HepG2 (cell line): ENCODE results near the gene NR1H3. TPM values are rescaled to one million over a fixed set of nuclear protein-coding genes. Genes with fewer than 3 reads are reported as not detected.

Experiments
- KAT2B ChIP-seq: fragments of 150-350 bp; IDR thresholded peaks from 2 replicates; pipeline ENCODE4 v1.6.1; 2014; ENCODE audit warnings: low read depth, low read length, borderline replicate concordance
- MTF2 ChIP-seq: sonication (generic); formaldehyde crosslinking; IDR thresholded peaks from 2 replicates; pipeline ENCODE4 v1.5.0; 2020; ENCODE audit warnings: missing genetic modification reagents, borderline replicate concordance
- NFE2L2 ChIP-seq: fragments of 150-350 bp; IDR thresholded peaks from 2 replicates; pipeline ENCODE4 v1.6.1; 2014; ENCODE audit warnings: low read length
- NFKB2 ChIP-seq: sonication (generic); formaldehyde crosslinking; IDR thresholded peaks from 2 replicates; pipeline ENCODE4 v1.4.0; 2020; ENCODE audit warnings: missing genetic modification reagents, borderline replicate concordance
- NR2C2 ChIP-seq: sonication (generic); formaldehyde crosslinking; IDR thresholded peaks from 2 replicates; pipeline ENCODE4 v1.4.0; 2020; ENCODE audit warnings: missing genetic modification reagents, mild to moderate bottlenecking, moderate library complexity, borderline replicate concordance
- PAWR ChIP-seq: sonication (generic); formaldehyde crosslinking; IDR thresholded peaks from 2 replicates; pipeline ENCODE4 v1.4.0; 2020; ENCODE audit warnings: missing genetic modification reagents, mild to moderate bottlenecking, borderline replicate concordance
- POLR2G ChIP-seq: fragments of 200-400 bp; formaldehyde crosslinking; IDR thresholded peaks from 2 replicates; pipeline ENCODE4 v1.6.1; 2018; ENCODE audit warnings: mild to moderate bottlenecking, low read depth, low read length, moderate library complexity
- SAFB2 ChIP-seq: sonication (generic); formaldehyde crosslinking; IDR thresholded peaks from 2 replicates; pipeline ENCODE4 v1.5.1; 2020; ENCODE audit warnings: missing genetic modification reagents, low read depth, mild to moderate bottlenecking, borderline replicate concordance
- SALL1 ChIP-seq: sonication (generic); formaldehyde crosslinking; IDR thresholded peaks from 2 replicates; pipeline ENCODE4 v1.8.0; 2022; ENCODE audit warnings: mild to moderate bottlenecking, missing genetic modification reagents
- STAT5B ChIP-seq: sonication (generic); formaldehyde crosslinking; IDR thresholded peaks from 2 replicates; pipeline ENCODE4 v1.4.0; 2020; ENCODE audit warnings: missing genetic modification reagents
- TOE1 ChIP-seq: sonication (generic); formaldehyde crosslinking; IDR thresholded peaks from 2 replicates; pipeline ENCODE4 v1.4.0; 2020; ENCODE audit warnings: mild to moderate bottlenecking, missing genetic modification reagents
- ZBTB14 ChIP-seq: sonication (generic); formaldehyde crosslinking; IDR thresholded peaks from 2 replicates; pipeline ENCODE4 v1.4.0; 2020; ENCODE audit warnings: missing genetic modification reagents
- ZBTB20 ChIP-seq: sonication (generic); formaldehyde crosslinking; IDR thresholded peaks from 2 replicates; pipeline ENCODE4 v1.8.1; 2023; ENCODE audit warnings: missing genetic modification reagents, low read depth, mild to moderate bottlenecking, borderline replicate concordance
- ZNF30 ChIP-seq: sonication (generic); formaldehyde crosslinking; IDR thresholded peaks from 2 replicates; pipeline ENCODE4 v1.5.0; 2020; ENCODE audit warnings: mild to moderate bottlenecking, missing genetic modification reagents
- ZNF329 ChIP-seq: sonication (generic); formaldehyde crosslinking; IDR thresholded peaks from 2 replicates; pipeline ENCODE4 v1.9.0; 2021; ENCODE audit warnings: low read depth, mild to moderate bottlenecking, missing genetic modification reagents
- ZNF343 ChIP-seq: sonication (generic); formaldehyde crosslinking; IDR thresholded peaks from 2 replicates; pipeline ENCODE4 v1.4.0; 2020; ENCODE audit warnings: mild to moderate bottlenecking, missing genetic modification reagents
- ZNF562 ChIP-seq: sonication (generic); formaldehyde crosslinking; IDR thresholded peaks from 2 replicates; pipeline ENCODE4 v1.8.0; 2022; ENCODE audit warnings: missing genetic modification reagents, borderline replicate concordance
- ZNF576 ChIP-seq: sonication (generic); formaldehyde crosslinking; IDR thresholded peaks from 2 replicates; pipeline ENCODE4 v1.4.0; 2020; ENCODE audit warnings: mild to moderate bottlenecking, missing genetic modification reagents
- ZNF646 ChIP-seq: sonication (generic); formaldehyde crosslinking; IDR thresholded peaks from 2 replicates; pipeline ENCODE4 v1.9.0; 2021; ENCODE audit warnings: mild to moderate bottlenecking, missing genetic modification reagents
- ZNF775 ChIP-seq: sonication (generic); formaldehyde crosslinking; IDR thresholded peaks from 2 replicates; pipeline ENCODE4 v1.4.0; 2020; ENCODE audit warnings: missing genetic modification reagents, mild to moderate bottlenecking, moderate library complexity, borderline replicate concordance
- ZNF792 ChIP-seq: IDR thresholded peaks from 2 replicates; pipeline ENCODE4 v1.6.1; 2016
- ZNF841 ChIP-seq: sonication (generic); formaldehyde crosslinking; IDR thresholded peaks from 2 replicates; pipeline ENCODE4 v1.8.1; 2023; ENCODE audit warnings: missing genetic modification reagents, borderline replicate concordance
- ZSCAN25 ChIP-seq: sonication (generic); formaldehyde crosslinking; IDR thresholded peaks from 2 replicates; pipeline ENCODE4 v1.8.0; 2022; ENCODE audit warnings: mild to moderate bottlenecking, missing genetic modification reagents
- polyA plus RNA-seq, 8 experiments: library from polyadenylated mRNA; depleted of rRNA in 3 of 8; stranded (reverse) in 7 of 8; unstranded in 1 of 8; fragments of >200 nt; fragmentation: Illumina TruSeq in 4 of 8; extraction: Trizol in 4 of 8; gene quantifications; 2 replicates each; pipeline versions ENCODE4 v1.2.1 to v1.2.3, GENCODE V29; 2011 to 2016; ENCODE audit warnings: low read depth in 4 of 8, missing spikeins in 1 of 8, mixed read lengths in 1 of 8; ENCODE audit not compliant: insufficient read depth in 1 of 8
- total RNA-seq, 5 experiments: library from RNA; depleted of rRNA; stranded (reverse); fragments of >200 nt; fragmentation: Illumina TruSeq; extraction: Trizol; gene quantifications; 2 replicates each; pipeline ENCODE4 v1.2.3, GENCODE V29; 2016; ENCODE audit warnings: low read depth in 1 of 5
- TF ChIP-seq, protein P1 (sequence below): sonication (generic); formaldehyde crosslinking; IDR thresholded peaks from 2 replicates; pipeline ENCODE4 v1.4.0; 2020; ENCODE audit warnings: mild to moderate bottlenecking, missing genetic modification reagents

Gene NR1H3
- total and polyA plus RNA-seq, 2 of the 13 experiments (the other 11 are each of a cell fraction or from before 2014, with no cell fraction given), result 41.8 to 102 TPM

- peak; percentile 73 for TF ChIP-seq POLR2G
- TF ChIP-seq ZNF646 (CRISPR knock-in tag), result no peak
- no peak for TF ChIP-seq STAT5B (CRISPR knock-in tag)
- TF ChIP-seq ZNF343 (CRISPR knock-in tag), result no peak
- TF ChIP-seq MTF2 (CRISPR knock-in tag), result no peak
- no peak for TF ChIP-seq ZNF792
- no peak for TF ChIP-seq ZSCAN25 (CRISPR knock-in tag)
- no peak for TF ChIP-seq ZNF775 (CRISPR knock-in tag)
- no peak for TF ChIP-seq TOE1 (CRISPR knock-in tag)
- no peak for TF ChIP-seq KAT2B
- TF ChIP-seq ZNF576 (CRISPR knock-in tag), result no peak
- TF ChIP-seq ZBTB14 (CRISPR knock-in tag), result no peak
- no peak for TF ChIP-seq PAWR
- TF ChIP-seq ZNF562 (CRISPR knock-in tag), result no peak
- TF ChIP-seq ZNF329 (CRISPR knock-in tag), result no peak
- TF ChIP-seq, protein P1, sequence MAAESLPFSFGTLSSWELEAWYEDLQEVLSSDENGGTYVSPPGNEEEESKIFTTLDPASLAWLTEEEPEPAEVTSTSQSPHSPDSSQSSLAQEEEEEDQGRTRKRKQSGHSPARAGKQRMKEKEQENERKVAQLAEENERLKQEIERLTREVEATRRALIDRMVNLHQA (CRISPR knock-in tag), result no peak
- no peak for TF ChIP-seq SALL1 (CRISPR knock-in tag)
- TF ChIP-seq SAFB2 (CRISPR knock-in tag), result no peak
- no peak for TF ChIP-seq ZNF30
- no peak for TF ChIP-seq ZNF841 (CRISPR knock-in tag)
- no peak; the same call in 1 of the 2 replicates for TF ChIP-seq NR2C2 (CRISPR knock-in tag)
- TF ChIP-seq NFKB2 (CRISPR knock-in tag), result no peak
- TF ChIP-seq ZBTB20 (CRISPR knock-in tag), result no peak
- TF ChIP-seq NFE2L2, result no peak
Observed at GRCh38 chr11:47213950-47214565, 43.7 kb upstream of the NR1H3 start (continued).
